Eye (tissue), 1 donor: ENCODE results near the gene DLGAP1.

Source experiments
- DNase-seq: peaks from one replicate; pipeline ENCODE4 v3.0.0-alpha.2; 2015

Gene DLGAP1

DNA sequence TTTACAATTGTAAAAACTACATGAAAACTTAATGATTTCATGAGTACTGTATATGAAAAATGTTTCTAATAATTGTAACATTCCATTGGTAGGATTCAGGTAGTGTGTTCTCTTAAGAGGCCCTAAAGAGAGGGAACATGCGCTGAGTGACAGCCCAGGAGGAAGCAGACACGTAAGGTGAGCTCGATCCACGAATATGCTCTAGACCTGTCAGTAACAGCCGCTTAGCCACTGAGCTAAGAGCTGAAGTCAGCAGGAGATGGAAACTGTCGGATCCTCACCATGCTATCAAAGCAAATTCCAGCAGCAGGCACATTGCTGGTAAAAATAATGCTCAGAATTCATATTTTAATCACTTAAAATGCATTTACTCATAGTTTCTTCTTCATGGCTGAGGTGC, 658.7 kb downstream of the DLGAP1 start:
- DNase-seq, result no peak

DNA sequence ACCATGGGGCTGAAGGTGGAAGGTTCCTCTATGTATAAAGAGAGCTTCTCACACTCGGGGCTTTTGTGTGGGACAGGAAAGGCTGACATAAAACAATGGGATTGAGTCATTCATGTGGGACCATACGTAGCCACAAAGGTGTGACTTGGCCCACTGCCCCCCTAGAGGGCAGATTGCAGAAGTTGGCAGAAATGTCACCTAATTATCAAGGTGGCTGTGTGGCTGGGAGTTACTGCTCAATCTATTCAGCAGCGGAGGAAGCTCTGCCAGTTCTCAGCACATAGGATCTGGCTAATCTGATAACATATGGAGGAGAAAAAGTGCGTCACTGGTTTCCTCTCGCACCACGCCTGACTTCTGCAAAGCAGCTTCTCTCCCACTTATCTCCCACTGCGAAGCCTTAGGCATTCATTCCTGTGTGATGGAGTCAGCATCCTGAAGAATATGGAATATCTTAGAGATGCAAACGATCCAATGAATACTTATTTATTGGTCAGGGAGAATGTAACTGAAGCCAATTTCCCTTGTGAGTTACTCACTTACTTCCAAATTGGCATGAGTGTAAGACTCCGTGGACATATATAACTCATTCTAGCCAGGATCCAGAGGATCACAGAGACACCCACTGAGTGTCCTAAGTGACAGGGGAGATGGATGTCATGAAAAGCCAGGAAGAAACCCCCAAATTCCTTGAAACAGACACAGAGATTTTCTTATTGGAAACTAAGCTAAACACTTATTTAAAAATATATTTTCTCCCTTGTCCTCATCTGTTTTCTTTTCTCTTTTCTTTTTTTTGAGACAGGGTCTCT, 660.4 kb downstream of the DLGAP1 start:
- DNase-seq, result no peak

DNA sequence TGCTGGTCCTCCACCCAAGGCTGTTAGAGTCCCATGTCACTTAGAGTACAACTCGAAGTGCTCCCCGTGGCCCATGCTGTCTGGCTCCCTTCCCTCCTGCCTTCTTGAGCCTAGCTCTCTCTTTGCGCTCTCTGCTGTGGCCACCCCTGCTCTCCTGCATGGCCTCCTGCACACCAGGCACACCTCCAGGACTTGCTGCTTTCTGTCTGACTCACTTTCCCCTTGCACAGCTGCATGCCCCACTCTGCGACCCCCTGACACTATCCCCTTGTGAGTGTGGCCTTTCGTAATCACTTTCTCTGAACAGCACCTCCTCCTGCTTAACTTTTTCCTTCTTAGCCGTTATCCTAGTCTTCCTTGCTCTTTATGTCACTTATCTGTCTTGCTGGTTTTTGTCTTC, 661.6 kb downstream of the DLGAP1 start:
- DNase-seq, result no peak

DNA sequence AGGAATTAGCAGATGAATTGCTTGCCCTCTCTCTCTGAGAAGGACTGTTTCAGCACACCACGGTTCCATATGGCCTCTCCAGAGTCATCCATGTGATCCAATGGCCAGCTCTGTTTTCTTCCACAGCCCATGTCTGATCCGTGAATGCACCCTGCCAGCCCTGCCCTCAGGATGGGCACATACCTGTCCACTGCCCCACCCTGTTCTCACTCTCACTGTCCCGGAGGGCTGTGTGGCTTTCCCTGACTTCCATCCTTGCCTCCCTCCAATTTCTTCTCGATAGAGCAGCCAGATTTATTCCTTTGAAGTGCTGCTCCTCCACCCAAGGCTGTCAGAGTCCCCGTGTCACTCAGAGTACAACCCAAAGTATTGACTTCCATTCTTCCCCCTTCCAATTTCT, 662.0 kb downstream of the DLGAP1 start:
- no peak for DNase-seq

DNA sequence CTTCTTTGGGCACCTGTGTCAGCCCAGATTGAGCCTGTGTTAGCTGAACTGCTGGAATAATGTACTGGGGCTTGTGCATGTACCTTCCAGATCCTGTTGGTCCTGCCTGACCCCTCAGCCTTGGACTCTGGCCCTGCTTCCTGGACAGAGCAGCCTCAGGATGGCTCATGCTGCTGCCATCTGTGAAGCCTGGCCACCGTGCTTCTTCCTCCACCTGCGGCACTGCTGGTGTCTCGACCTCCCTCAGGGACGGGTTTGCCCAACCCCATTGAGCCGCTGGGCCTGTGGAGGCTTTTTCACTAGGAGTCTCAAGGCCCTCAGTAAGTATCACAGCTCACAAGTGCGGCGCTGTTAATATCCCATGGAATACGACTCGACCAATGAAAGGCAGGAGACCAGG, 662.4 kb downstream of the DLGAP1 start:
- no peak for DNase-seq

DNA sequence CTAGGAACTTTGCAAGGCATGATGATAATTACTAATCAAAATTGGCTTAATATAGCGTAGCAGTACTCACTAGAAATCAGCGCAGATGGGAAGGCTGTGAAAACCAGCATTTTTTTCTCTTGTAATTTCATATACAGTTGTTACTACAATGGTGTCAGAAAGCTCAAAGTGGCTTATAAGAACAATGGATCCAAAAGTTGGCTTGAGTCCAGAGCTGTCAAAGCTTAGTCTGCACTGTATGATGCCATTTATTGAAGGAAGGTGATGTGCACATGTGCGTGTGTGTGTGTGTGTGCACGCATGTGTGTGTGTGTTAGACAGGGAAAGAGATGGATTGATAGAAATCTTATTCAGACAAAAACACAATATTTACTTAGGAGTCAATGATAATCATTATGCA, 663.9 kb downstream of the DLGAP1 start:
- peak; percentile 50 for DNase-seq

DNA sequence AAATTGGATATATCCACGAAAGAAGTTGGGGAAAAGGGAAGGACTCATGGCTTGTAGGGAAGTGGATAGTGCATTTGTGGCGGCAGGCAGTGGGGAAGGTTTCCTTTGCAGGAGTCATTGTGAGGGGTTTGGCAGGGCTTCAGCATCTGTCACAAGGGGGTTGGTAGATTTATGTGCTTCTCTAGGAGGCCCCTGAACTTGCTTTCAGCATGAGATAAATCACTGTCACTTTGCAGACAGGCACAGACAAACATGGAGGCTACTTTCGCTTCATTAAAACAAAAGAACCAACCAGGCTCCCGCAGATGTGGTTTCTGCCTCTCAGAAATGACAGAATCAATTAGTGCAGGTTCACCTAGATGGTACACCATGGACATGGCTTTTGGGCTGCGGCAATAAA, 664.4 kb downstream of the DLGAP1 start:
- peak; percentile 77 for DNase-seq

DNA sequence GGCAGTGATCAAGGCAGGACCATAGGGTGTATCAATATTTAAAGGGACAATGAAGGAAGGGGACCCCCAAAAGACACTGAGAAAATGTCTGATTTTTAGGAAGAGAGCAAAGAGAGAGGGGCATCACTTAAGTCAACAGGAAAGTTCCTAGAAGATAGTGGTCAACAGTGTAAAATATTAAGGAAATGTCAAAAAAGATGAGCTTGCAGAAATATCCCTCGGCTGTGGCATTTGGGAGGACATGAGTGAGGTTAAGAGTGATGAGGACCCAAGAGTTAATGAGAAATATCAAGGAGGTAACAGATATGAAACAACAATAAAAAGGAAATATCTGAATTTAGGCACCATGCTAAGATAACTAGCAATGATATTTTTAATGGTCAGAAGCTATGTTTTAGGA, 665.6 kb downstream of the DLGAP1 start:
- DNase-seq, result no peak

DNA sequence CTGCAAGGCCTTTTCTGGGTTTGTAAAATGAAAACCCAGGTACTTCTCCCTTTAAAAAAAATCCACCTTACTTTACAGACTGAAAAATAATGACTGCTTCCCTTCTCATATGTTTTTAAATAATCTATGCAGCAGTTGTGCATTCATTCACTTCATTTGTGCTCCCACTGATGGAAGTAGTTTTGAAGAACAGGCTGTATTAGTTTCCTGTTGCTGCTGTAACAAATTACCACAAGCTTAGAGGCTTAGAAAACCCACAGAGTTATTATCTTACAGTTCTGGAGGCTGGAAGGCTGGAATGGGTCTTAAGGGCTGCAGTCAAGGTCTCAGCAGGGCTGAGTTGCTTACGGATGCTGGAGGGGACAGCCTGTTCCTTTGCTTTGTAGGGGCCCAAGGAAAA, 670.2 kb downstream of the DLGAP1 start:
- no peak for DNase-seq

DNA sequence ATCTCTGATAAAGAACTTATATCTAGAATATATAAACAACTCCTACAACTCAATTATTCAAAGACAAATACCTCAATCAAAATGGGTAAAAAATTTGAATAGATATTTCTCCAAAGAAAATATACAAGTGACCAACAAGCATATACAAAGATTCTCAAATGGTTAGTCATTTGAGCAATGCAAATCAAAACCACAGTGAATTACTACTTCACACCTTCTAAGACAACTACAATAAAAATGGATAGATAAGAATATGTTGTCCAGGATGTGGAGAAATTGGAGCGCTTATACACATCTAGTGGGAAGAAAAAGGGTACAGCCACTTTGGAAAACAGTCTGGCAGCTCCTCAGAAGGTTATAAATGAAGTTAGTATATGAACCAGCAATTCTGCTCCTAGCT, 672.2 kb downstream of the DLGAP1 start:
- no peak for DNase-seq

DNA sequence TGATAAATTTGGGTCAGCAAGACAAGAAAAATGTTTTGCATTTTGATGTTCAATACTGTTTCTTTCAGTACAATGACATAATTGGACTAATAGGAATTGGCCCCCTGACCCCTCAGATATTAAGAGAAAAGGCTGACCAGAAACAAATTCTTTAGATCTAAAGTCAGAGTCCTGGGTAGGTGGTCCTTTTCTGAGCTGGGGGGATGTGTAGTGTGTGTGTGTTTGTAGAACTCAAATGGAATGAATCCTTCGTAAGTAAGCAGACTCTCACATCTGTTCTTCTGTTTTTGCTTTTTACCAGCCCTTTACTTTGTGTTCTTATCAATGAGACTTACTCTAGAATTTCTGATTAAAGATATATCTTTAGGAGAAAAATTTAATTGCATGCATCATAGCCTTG, 677.4 kb downstream of the DLGAP1 start:
- DNase-seq, result no peak

DNA sequence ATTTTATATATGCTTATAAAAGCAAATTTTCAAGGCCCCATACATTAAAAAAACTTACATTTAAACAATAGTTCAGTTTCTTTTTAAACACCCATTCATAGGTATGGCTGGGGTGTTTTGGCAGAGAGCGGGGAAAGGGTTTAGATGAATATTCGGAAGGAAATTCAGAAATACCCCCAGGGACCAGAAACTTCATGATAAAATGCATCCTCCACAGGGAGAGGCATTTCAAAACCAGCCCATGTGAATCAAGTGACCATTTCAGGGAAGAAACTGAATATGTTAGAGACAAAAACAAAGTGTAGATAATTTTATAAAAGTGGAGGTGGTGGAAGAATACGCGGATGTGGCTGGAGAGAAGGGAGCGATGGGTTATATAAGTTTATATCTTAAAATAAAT, 678.0 kb downstream of the DLGAP1 start:
- DNase-seq, result no peak

DNA sequence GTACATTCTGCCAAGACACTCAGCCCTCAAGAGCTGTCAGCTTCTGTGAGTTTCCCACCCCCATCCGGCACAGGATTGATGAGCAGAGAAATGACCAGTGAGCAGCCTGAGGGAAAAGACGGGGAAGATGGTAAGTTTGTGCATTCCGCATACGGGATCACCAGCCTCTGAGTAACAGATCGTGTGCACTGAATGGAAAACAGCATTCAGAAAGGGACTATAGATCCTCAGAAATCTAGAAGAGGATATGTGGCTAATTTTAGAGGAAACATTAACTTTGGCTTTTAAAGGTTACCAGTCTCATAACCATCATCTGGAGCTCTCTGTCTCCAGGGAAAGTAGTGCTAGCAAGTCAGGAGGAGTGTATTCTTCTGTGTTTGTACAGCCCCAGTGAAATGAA, 679.1 kb downstream of the DLGAP1 start:
- no peak for DNase-seq

DNA sequence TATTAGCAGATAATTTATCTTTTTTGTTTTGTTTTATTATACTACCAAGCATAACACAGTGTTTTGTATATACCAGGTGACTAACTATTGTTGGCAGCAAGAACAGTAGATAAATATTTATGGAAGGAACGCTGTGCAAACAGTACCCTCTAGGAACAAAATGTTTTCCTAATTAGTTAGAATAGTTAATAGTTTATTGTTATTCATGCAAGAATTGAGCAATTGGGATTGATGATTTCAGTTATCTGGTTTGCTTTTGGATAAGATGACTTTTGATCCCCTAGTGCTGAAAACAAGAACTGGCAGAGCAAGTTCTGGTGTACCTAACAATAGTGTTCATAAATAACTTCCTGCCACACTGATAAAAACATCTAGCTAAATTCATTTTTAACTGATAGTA, 681.8 kb downstream of the DLGAP1 start:
- no peak for DNase-seq

DNA sequence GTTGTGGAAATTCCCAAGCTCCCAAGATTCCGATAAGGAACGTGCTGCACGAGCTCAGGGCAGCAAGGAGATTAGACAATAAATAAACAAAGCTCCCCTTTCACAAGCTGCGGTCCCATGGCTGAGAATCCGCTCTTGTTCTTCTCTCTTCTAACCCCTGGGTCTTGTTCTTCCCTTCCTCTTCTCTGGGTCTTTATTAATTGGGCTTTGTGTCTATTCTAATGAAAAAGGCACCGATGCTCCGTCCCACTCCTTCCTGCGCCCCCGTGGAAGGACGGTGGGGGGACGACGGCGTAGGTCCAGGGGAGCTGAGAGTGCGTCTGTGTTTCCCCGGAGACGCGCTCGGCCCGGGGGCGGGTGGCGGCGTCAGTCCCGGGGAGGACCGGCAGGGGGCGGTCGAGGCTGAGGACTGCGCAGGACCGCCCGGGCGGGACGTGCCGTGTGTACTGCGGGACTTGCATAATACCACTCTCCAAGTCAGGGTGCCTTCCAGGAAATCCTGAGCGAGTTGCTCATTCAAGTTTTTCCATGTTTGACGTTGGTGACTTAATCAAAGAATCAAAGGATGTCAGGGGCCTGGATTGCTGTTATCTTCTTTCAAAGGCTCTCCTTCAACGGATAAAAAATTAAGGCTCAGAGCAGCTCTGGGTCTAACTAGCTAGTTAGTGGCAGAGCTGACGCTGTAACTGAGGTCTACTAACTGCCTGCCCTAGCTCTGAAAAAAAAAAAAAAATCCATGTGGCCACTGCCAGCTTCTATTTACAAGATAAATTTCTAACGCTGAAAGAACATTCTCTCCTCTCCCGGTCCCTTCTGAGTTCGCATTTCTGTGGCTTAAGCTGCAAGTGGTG, 683.8 kb downstream of the DLGAP1 start:
- peak; percentile 93 for DNase-seq

DNA sequence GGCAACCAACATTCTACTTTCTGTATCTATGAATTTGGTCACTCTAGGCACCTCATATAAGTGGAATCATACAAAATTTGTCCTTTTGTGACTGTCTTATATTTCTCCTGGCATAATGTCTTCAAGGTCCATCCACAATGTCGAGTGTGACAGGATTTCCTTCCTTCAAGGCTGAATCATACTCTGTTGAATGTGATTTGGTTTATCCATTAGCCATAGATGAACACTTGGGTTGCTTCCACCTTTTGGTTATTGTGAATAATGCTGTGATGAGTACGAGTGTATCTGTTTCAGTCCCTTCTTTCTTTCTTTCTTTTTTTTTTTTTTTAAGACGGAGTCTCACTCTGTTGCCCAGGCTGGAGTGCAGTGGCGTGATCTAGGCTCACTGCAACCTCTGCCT, 693.8 kb downstream of the DLGAP1 start:
- DNase-seq, result no peak

DNA sequence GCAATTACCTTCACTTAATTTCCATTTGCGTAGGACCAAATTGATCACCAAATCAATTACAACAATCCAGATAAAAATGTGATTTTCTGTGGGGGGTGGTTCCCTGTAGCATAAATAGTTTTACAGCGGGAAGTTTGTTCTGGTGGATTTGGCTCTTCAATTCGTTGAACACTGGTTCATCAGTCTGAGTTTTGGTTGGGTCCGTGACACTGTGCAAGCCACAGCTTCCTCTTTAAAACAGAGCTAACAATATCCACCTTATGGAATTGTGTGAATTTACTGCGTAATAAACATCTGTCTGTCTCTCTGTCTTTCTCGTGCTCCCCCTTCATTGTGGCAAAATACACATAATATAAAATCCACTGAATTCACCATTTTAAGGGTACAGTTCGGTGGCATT, 694.4 kb downstream of the DLGAP1 start:
- no peak for DNase-seq

DNA sequence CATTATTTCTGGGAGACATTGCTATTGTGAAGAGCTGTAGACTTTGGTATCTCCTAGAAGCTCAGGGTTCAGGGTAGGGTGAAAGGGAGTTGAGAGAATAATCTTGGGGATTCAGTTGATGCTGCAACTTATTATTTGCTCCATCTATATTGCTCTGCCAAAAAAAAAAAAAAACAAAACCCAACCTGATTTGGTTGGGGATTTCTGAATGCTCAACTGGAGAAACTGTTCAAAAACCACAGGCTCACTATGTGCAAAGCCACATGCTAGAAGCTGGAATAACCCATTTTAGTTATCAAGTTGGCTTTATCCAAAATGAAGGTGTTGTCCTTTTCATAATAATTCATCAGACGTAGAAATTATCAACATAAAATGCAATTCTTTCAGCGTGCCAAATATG, 696.0 kb downstream of the DLGAP1 start:
- no peak for DNase-seq

DNA sequence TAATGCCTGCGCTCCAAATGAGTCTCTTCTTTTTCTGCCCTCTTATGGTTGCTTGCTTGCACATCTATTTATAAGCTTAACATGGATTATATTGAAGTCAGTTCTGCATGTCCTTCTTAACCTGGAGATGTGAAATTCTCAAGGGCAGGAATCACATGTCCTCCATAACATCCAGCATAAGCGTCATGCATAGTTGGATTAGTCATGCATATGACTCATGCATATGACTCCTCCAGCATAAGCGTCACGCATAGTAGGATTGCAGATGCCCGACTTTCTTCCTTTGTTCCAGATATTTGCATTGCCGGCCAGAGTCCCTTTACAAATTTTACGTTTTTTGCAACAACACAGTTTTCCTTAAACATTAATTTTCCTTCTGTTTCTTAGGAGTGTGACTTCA, 696.6 kb downstream of the DLGAP1 start:
- DNase-seq, result no peak

DNA sequence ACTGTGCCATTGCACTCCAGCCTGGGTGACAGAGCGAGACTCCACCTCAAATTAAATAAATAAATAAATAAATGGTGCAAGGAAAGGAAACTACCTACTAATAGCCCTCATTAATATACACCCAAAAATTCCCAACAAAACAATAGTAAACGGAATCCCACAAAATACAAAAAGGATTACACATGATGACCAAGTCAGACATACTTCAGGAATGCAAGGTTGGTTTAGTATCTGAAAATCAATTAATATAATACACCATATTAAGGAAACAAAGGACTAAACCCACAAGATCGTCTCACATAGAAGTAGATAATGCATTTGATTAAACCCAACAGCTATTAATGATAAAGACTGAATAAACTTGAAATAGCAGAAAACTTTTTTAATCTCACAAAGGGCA, 697.7 kb downstream of the DLGAP1 start:
- DNase-seq, result no peak

DNA sequence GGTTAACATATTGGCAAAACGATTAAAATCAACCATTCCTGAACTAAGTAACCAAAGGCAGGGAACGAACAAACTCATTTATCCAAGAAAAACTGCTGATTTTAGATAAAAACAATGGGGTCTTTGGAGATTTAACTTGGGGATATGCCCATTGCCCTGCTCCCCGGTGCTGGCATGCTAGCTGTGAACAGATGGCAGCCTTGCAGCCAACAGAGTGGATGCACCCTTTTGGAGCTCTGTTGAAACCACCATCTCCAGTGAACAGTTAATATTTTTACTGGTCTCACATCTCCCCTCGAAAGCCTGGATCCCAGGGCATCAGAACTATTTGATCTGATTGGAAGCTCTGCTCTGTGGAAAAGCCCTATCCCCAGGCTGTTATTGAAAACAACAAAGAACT, 702.0 kb downstream of the DLGAP1 start:
- no peak for DNase-seq

DNA sequence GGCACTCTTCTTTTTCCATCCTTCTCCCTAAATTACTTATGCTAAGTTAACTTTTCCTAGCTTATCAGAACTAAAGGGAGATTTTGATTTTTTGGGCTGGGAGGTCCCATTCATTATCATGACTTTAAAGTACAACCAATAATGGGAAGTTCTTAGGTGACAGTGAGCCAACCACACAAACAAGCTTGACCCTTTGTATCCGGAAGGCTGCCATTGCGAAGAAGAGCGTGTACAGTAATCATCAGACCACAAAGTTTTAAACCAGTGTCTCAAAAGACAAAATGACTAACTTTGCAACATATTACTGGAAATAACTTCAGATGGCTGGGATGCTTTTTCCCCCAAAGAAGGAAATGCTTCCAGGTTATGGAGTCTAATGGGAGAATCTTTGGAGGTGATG, 707.0 kb downstream of the DLGAP1 start:
- no peak for DNase-seq

DNA sequence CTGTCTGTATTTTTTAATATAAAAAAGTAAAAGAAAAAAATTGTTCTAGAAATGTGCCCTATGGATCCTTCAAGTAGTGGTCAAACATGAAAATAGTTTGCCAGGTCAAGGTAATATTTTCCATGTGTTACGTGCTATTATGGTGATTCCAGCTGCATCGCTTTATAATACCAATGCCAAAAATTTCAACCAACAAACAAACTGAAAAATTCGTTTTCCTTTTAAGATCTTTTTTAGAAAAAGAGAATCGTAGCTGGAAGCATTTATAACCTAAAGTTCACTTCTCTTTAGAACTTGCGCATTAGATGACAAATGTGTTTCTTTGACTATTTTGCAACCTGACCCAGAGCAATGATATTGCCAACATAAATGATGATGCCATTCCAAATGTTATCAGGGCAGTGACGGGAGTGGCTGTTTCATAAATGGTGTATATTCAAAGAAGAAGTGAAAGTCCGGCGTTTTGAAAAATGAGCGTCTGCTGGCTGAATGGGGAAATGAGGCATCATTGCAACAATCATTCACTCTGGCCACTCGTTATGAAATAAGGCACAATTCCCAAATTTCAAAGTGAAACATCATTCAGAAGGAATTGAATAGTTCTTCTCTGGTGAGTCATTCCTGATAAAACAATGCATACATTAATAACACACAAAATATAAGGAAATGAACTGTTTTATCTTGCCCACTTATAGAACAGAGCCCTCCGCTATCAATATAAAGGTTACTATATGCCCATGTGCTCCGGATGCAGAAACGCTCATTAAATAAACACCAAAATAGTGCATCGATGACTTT, 707.7 kb downstream of the DLGAP1 start:
- no peak for DNase-seq

DNA sequence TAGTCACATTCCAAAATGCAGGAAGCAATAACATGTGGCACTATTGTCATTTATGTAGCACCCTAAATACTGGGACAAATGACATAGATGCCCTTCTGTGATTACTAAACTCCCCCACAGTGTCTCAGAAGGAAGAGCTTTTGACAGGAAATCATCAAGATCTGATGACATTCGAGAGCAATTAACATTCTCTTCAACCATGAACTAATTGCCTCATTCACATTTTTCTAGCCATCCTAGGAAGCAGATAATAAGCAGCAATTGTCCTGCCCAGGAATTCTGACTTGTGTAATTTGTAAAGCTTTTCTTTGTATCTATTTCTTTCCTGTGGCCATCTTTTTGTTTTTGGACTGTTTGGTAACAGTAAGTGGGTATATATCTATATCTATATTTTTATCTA, 712.6 kb downstream of the DLGAP1 start:
- no peak for DNase-seq
